ENCODE results near the gene SERPINB10. TPM values are rescaled to one million over a fixed set of nuclear protein-coding genes. Genes with fewer than 3 reads are reported as not detected.

Gene SERPINB10, protein sequence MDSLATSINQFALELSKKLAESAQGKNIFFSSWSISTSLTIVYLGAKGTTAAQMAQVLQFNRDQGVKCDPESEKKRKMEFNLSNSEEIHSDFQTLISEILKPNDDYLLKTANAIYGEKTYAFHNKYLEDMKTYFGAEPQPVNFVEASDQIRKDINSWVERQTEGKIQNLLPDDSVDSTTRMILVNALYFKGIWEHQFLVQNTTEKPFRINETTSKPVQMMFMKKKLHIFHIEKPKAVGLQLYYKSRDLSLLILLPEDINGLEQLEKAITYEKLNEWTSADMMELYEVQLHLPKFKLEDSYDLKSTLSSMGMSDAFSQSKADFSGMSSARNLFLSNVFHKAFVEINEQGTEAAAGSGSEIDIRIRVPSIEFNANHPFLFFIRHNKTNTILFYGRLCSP
- not detected for polyA plus RNA-seq
- long read RNA-seq, donor 1 = 0 reads
- long read RNA-seq, donor 2 = 0 reads
- long read RNA-seq, donor 3 = 0 reads
- long read RNA-seq, donor 4 = 0 reads
- long read RNA-seq, donor 5 = 0 reads
- long read RNA-seq, donor 6 = 0 reads
- long read RNA-seq, donor 7 = 0 reads
- long read RNA-seq, donor 8 = 0 reads
- long read RNA-seq, donor 9 = 0 reads
- long read RNA-seq, donor 10 = 0 reads
- long read RNA-seq, donor 11 = 0 reads

DNA sequence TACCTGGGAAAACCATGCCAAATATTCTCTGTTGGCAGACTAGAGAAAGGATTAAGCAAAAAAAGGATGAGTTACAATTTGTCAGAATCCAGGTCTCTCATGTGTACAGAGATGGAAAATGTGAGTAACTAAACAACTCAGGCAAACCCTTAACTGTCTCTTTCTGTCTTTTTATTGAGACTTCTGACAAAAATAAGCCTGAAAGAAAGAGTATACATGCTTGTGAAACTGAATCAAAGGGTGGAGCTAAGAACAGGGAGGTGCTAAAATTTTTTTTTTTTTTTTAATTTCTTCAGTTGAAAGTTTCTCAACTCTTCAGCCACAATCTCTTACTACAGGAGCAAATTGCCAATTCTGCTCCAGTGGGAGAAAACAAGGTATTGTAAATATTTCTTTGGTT, at the start of gene SERPINB10:
SERPINB10 (plus strand) TSS at position 295 of the 400 bp plus-strand sequence. CDS start 7,553 bp downstream, outside the sequence.
- Histone ChIP-seq H3K27ac (ENCODE audit: low read length) (no peak within 1 kb of the TSS), H3K9me3 (ENCODE audit: control insufficient read depth, low read depth, low read length) (no peaks in the 10 kb centered on the region), H3K27me3 (ENCODE audit: control insufficient read depth, insufficient read depth, low read length) (no peaks in the 10 kb centered on the region), H3K36me3 (ENCODE audit: control insufficient read depth, insufficient read depth, low read length) (no peaks in the 10 kb centered on the region), H3K4me1 (ENCODE audit: control insufficient read depth, insufficient read depth, low read length) (no peaks in the 10 kb centered on the region), H3K4me3 (ENCODE audit: low read length) (no peak within 1 kb of the TSS)
- DNase-seq = no peak

DNA sequence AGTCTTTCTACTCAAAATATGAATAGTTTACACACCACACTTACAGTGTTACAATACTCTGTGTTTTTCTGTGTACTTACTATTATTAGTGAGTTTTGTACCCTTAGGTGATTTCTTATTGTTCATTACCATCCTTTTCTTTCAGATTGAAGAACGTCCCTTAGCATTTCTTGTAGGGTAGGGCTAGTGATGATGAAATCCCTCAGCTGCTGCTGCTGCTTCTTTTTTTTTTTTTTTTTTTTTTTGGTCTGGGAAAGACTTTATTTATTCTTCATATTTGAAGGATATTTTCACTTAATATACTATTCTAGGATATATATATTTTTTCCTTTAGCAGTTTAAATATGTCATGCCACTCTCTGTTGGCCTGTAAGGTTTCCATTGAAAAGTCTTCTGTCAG, 49.3 kb upstream of the SERPINB10 start:
- no peaks in the 10 kb centered on the region for H3K9me3 ChIP-seq (ENCODE audit: control insufficient read depth, low read depth, low read length)
- no peaks in the 10 kb centered on the region for H3K27me3 ChIP-seq (ENCODE audit: control insufficient read depth, insufficient read depth, low read length)
- no peak for DNase-seq
- no peaks in the 10 kb centered on the region for H3K36me3 ChIP-seq (ENCODE audit: control insufficient read depth, insufficient read depth, low read length)
- no peak overlapping the region for H3K27ac ChIP-seq (ENCODE audit: low read length)
- no peak overlapping the region for H3K4me3 ChIP-seq (ENCODE audit: low read length)
- no peaks in the 10 kb centered on the region for H3K4me1 ChIP-seq (ENCODE audit: control insufficient read depth, insufficient read depth, low read length)
- WGBS (ENCODE audit: insufficient coverage, low lambda C conversion rate) = no CpG with 5 or more reads among the region's 1 CpG

DNA sequence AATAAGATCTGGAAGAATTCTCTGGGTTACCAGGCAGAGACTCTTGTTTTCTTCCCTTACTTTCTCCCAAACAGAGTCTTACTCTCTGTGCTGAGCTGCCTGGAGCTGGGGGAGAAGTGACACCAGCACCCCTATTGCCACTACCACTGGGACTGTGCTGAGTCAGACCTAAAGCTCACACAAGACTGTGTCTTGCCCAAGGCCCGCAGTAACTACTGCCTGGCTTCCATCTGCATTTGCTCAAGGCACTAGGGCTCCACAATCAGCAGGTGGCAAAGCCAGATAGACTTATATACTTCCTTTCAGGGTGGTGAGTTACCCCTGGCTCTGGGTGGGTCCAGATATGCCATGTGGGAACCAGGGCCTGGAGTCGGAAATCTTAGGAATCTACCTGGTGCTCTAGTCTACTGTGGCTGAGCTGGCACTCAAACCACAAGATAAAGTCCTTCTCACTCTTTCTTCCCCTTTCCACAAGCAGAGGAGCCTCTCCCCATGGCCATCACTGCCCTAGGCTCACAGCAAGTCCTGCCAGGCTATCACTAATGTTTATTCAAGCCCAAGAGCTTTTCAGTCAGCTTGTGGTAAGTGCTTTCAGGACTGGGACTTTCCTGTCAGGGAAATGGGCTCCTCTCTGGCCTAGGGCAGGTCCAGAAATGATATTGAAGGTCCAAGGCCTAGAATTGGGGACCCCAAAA, 47.8 kb upstream of the SERPINB10 start:
- no peak overlapping the region for H3K4me3 ChIP-seq (ENCODE audit: low read length)
- WGBS (ENCODE audit: insufficient coverage, low lambda C conversion rate) = no CpG with 5 or more reads among the region's 2 CpGs
- H3K9me3 ChIP-seq (ENCODE audit: control insufficient read depth, low read depth, low read length) = no peaks in the 10 kb centered on the region
- DNase-seq = no peak
- H3K4me1 ChIP-seq (ENCODE audit: control insufficient read depth, insufficient read depth, low read length) = no peaks in the 10 kb centered on the region
- no peak overlapping the region for H3K27ac ChIP-seq (ENCODE audit: low read length)
- no peaks in the 10 kb centered on the region for H3K36me3 ChIP-seq (ENCODE audit: control insufficient read depth, insufficient read depth, low read length)
- no peaks in the 10 kb centered on the region for H3K27me3 ChIP-seq (ENCODE audit: control insufficient read depth, insufficient read depth, low read length)

DNA sequence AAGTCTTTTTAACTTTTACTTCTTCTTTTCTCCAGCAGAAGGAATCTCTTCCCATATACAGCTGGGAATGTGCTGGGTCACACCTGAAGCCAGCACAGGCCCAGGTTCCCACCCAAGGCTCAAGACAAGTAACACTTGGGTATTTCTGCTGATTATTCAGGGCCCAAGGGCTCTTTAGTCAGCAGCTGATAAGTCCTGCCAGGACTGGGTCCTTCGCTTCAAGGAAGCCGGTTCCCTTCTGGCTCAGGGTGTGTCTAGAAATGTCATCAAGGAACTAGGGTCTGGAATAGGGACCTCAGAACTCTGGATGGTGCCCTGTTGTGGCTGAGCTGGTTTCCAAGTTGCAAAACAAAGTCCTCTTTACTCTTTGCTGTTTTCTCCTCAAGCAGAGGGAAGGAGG, 47.2 kb upstream of the SERPINB10 start:
- no peak overlapping the region for H3K27ac ChIP-seq (ENCODE audit: low read length)
- no peaks in the 10 kb centered on the region for H3K36me3 ChIP-seq (ENCODE audit: control insufficient read depth, insufficient read depth, low read length)
- H3K9me3 ChIP-seq (ENCODE audit: control insufficient read depth, low read depth, low read length) = no peaks in the 10 kb centered on the region
- no peaks in the 10 kb centered on the region for H3K4me1 ChIP-seq (ENCODE audit: control insufficient read depth, insufficient read depth, low read length)
- DNase-seq = no peak
- WGBS (ENCODE audit: insufficient coverage, low lambda C conversion rate) = no CpG with 5 or more reads among the region's 2 CpGs
- H3K27me3 ChIP-seq (ENCODE audit: control insufficient read depth, insufficient read depth, low read length) = no peaks in the 10 kb centered on the region
- no peak overlapping the region for H3K4me3 ChIP-seq (ENCODE audit: low read length)

DNA sequence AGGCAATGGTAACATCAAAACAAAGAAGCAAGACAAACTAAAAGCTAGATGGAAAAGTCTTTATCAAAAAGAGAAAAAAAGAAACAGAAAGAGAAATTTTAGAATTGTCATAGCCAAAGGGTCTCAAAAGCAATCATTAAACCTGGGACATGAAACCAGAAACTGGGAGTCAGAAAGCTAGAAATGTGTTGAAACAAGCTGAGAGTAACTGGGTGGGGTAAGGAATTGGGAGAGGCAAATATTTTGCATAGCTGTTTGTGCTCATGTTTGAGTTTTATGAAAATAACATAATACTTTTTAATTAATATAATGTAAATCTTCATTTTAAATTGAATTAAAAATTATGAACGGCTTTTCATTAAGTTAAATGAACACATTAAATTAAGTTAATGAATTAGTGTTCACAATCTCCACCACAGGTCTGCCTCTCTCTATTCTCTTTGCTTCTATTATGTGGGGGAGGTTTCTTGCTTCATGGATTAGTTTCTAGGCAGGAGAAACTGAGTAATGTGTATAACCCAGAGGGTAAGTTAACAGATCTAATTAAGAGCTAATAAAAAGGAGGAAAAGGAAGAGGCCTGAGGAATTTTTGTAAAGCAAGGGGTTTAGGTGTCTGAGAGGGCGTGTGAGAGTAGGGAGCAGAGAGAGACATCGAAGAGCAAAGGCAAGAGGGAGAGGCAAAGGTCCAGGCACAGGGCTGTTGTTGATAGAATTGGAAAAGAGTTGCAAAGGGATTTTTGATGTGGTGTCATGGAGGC, 40.2 kb upstream of the SERPINB10 start:
- WGBS (ENCODE audit: insufficient coverage, low lambda C conversion rate) = 82% methylated on average over 3 of the region's 3 CpGs
- Histone ChIP-seq H3K27ac (ENCODE audit: low read length) (no peak overlapping the region), H3K4me3 (ENCODE audit: low read length) (no peak overlapping the region), H3K27me3 (ENCODE audit: control insufficient read depth, insufficient read depth, low read length) (no peaks in the 10 kb centered on the region), H3K9me3 (ENCODE audit: control insufficient read depth, low read depth, low read length) (no peaks in the 10 kb centered on the region), H3K36me3 (ENCODE audit: control insufficient read depth, insufficient read depth, low read length) (no peaks in the 10 kb centered on the region), H3K4me1 (ENCODE audit: control insufficient read depth, insufficient read depth, low read length) (no peaks in the 10 kb centered on the region)
- no peak for DNase-seq

DNA sequence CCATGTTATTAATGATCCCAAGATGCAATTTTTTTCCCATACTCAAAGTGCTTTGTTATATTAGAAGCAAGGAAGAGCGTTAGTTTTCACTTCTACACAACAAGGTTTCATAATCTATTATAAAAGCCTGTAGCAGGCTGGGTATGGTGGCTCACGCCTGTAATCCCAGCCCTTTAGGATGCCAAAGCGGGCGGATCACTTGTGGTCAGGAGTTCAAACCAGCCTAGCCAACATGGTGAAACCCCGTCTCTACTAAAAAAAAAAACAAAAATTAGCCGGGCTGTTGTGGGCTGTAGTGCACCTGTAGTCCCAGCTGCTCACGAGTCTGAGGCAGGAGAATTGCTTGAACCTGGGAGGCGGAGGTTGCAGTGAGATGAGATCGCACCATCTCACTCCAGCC, 39.2 kb upstream of the SERPINB10 start:
- no peak for DNase-seq

DNA sequence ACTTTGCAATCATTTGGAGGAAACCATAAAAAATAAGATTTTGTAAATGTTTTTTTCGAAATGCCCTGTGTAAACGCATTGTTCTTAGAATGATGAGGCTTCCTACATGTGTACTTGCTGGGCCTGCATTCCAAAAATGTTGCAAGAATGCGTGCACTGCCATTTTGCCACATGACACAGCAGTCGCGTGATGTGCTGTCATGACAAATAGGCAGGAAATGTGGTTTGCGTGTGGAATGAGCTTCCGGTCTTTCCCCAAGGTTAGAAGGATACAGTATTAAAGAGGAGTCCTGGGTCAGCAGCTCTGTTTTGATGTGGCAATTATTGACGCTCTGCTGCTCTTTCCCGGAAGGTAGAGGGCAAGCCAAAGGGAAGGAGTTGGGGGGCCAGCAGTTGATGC, 38.4 kb upstream of the SERPINB10 start:
- WGBS (ENCODE audit: insufficient coverage, low lambda C conversion rate) = 100% methylated on average over 2 of the region's 9 CpGs
- Histone ChIP-seq H3K27me3 (ENCODE audit: control insufficient read depth, insufficient read depth, low read length) (no peaks in the 10 kb centered on the region), H3K9me3 (ENCODE audit: control insufficient read depth, low read depth, low read length) (no peaks in the 10 kb centered on the region), H3K36me3 (ENCODE audit: control insufficient read depth, insufficient read depth, low read length) (no peaks in the 10 kb centered on the region), H3K4me3 (ENCODE audit: low read length) (no peak overlapping the region), H3K4me1 (ENCODE audit: control insufficient read depth, insufficient read depth, low read length) (no peaks in the 10 kb centered on the region), H3K27ac (ENCODE audit: low read length) (no peak overlapping the region)
- no peak for DNase-seq

More for the DNA sequence above, 39.2 kb upstream of the SERPINB10 start:
- no peaks in the 10 kb centered on the region for H3K36me3 ChIP-seq (ENCODE audit: control insufficient read depth, insufficient read depth, low read length)
- H3K9me3 ChIP-seq (ENCODE audit: control insufficient read depth, low read depth, low read length) = no peaks in the 10 kb centered on the region
- no peaks in the 10 kb centered on the region for H3K27me3 ChIP-seq (ENCODE audit: control insufficient read depth, insufficient read depth, low read length)
- no peaks in the 10 kb centered on the region for H3K4me1 ChIP-seq (ENCODE audit: control insufficient read depth, insufficient read depth, low read length)
- no peak overlapping the region for H3K4me3 ChIP-seq (ENCODE audit: low read length)
- H3K27ac ChIP-seq (ENCODE audit: low read length) = no peak overlapping the region
- 100% methylated on average over 2 of the region's 9 CpGs for WGBS (ENCODE audit: insufficient coverage, low lambda C conversion rate)

DNA sequence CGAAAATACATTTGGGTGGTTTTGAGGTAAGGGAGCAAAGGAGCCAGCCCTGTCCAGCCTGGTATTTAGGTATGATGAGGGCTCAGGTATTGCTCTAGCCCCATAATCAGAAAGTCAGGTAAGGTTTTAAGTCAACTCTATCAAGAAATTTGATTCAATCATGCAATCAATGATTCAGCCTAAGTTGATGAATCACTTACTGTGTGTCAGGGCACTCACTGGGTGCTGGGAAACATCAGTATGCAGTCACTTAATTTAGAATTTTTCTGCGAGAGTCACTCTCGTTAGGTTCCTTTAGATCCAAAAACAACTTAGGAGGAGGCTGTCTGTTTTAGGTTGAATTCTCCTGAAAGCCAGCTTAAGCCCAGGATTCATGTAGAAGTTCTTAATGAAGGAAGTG, 37.9 kb upstream of the SERPINB10 start:
- H3K4me3 ChIP-seq (ENCODE audit: low read length) = no peak overlapping the region
- no peaks in the 10 kb centered on the region for H3K36me3 ChIP-seq (ENCODE audit: control insufficient read depth, insufficient read depth, low read length)
- WGBS (ENCODE audit: insufficient coverage, low lambda C conversion rate) = no CpG with 5 or more reads among the region's 3 CpGs
- no peaks in the 10 kb centered on the region for H3K27me3 ChIP-seq (ENCODE audit: control insufficient read depth, insufficient read depth, low read length)
- H3K4me1 ChIP-seq (ENCODE audit: control insufficient read depth, insufficient read depth, low read length) = no peaks in the 10 kb centered on the region
- DNase-seq = no peak
- H3K9me3 ChIP-seq (ENCODE audit: control insufficient read depth, low read depth, low read length) = no peaks in the 10 kb centered on the region
- H3K27ac ChIP-seq (ENCODE audit: low read length) = no peak overlapping the region

DNA sequence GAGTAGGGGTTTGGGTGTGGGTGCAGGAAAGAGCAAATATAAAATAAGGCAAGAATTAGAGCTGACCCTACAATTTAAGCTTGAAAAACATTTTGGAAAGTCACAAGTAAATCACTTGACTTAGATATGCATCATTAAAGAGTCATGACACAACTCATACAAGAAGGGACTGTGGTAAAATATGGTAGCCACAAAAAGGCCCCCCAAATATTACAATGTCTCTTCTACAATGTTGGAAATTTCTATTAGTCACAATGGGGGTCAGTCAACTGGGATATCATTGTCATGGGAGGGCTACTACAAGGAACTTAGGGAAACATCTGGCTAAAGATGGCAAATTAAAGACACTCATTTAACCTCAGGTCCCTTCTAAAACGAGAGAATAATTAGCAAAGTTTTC, 35.9 kb upstream of the SERPINB10 start:
- Histone ChIP-seq H3K27ac (ENCODE audit: low read length) (no peak overlapping the region), H3K4me3 (ENCODE audit: low read length) (no peak overlapping the region), H3K4me1 (ENCODE audit: control insufficient read depth, insufficient read depth, low read length) (no peaks in the 10 kb centered on the region), H3K27me3 (ENCODE audit: control insufficient read depth, insufficient read depth, low read length) (no peaks in the 10 kb centered on the region), H3K36me3 (ENCODE audit: control insufficient read depth, insufficient read depth, low read length) (no peaks in the 10 kb centered on the region), H3K9me3 (ENCODE audit: control insufficient read depth, low read depth, low read length) (no peaks in the 10 kb centered on the region)
- no peak for DNase-seq
- 60% methylated on average over 1 of the region's 1 CpG for WGBS (ENCODE audit: insufficient coverage, low lambda C conversion rate)

DNA sequence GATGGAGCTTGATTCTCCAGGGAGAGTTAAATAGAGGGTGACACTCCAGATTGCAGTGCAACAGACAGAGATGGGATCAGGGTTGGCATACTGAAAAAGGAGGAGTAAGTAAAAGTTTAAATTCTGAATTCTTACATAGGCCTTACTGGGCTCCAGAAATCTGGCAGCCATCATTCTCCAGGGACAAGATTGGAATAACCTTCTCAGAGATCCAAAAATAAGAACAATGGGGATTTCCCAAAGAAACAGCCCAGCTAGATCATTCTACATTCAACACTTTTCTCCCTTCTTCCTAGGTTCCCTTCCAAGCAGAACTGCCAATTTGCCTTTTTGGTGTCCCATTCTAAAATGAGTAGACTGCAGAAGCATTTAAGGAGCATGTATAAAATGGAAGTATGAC, 35.2 kb upstream of the SERPINB10 start:
- no peak overlapping the region for H3K27ac ChIP-seq (ENCODE audit: low read length)
- no peak overlapping the region for H3K4me3 ChIP-seq (ENCODE audit: low read length)
- H3K9me3 ChIP-seq (ENCODE audit: control insufficient read depth, low read depth, low read length) = no peaks in the 10 kb centered on the region
- no peaks in the 10 kb centered on the region for H3K36me3 ChIP-seq (ENCODE audit: control insufficient read depth, insufficient read depth, low read length)
- no peak for DNase-seq
- H3K4me1 ChIP-seq (ENCODE audit: control insufficient read depth, insufficient read depth, low read length) = no peaks in the 10 kb centered on the region
- no peaks in the 10 kb centered on the region for H3K27me3 ChIP-seq (ENCODE audit: control insufficient read depth, insufficient read depth, low read length)
